GM18505 (cell line): ENCODE data around the gene SLC9A9.
A peak's percentile ranks its signal among the peaks of the same experiment; 100 is the strongest.
"Not testable (repeated sequence)": the region's sequence is repeated elsewhere in the genome, so short reads cannot be mapped to it uniquely, and the experiment has no call there.

Experiments
- ATAC-seq: cut with Tn5 transposase; IDR thresholded peaks from one replicate; pipeline ENCODE4 v1.9.1; 2021; ENCODE audit not compliant: unreplicated experiment
- POLR2A ChIP-seq: IDR thresholded peaks from 4 replicates; pipeline ENCODE4 v1.6.1; 2011; ENCODE audit warnings: borderline replicate concordance; ENCODE audit not compliant: insufficient read depth, insufficient read length; ENCODE audit errors: extremely low read depth

The SLC9A9 gene

DNA sequence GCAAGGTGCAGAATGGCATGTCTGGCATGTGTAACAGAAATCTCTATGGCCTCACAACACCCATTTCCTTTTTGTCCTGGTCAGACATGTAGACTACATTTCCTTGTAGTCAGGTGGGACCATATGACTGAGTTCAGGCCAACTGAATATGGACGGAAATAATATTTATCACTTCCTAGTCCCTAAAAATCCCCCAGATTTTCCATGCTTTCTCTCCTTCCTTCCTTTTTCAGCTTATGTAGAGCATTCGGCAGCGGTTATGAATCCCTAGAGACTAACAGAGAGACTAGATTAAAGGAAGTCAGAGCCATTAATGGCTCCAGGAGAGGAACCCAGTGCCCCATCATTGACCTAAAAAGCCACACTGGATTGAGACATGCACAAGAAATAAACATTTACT, 35.8 kb downstream of the SLC9A9 start:
- TF ChIP-seq POLR2A: no peak
- no peak for ATAC-seq

GRCh38 chr3:143811602-143812001, 36.7 kb downstream of the SLC9A9 start:
- no peak for TF ChIP-seq POLR2A
- ATAC-seq: no peak

- peak; percentile 79 for ATAC-seq
These were observed 37.4 kb downstream of the SLC9A9 start for GRCh38 chr3:143810953-143811265.

GRCh38 chr3:143810166-143810952, 37.9 kb downstream of the SLC9A9 start:
- ATAC-seq: no peak
- no peak for TF ChIP-seq POLR2A

More at GRCh38 chr3:143810953-143811265, 37.4 kb downstream of the SLC9A9 start:
- no peak for TF ChIP-seq POLR2A

GRCh38 chr3:143809121-143809621, 39.1 kb downstream of the SLC9A9 start:
- TF ChIP-seq POLR2A: no peak
- ATAC-seq: no peak

DNA sequence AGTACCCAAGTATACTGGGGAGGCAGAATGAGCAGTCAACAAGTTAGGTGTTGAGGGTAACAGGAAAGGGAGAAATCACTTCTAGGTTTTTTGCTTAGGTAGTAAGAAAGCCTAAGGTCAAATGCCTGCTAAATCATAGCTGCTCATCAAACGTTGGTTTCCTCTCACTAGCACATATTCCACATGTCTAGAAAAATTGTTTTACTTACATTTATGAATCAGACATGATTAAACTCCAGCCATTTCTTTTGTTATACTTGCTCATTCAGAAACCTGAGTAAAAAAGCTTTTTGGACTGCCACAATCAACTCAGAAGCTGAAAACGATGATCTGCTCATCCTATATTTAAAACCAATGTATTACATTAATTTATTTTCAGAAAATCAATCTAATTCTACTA, 40.2 kb downstream of the SLC9A9 start:
- no peak for TF ChIP-seq POLR2A
- no peak for ATAC-seq

GRCh38 chr3:143806038-143806437, 42.2 kb downstream of the SLC9A9 start:
- no peak for ATAC-seq

GRCh38 chr3:143805476-143805875, 42.8 kb downstream of the SLC9A9 start:
- not testable (repeated sequence) for ATAC-seq

More at GRCh38 chr3:143806038-143806437, 42.2 kb downstream of the SLC9A9 start:
- TF ChIP-seq POLR2A: no peak

DNA sequence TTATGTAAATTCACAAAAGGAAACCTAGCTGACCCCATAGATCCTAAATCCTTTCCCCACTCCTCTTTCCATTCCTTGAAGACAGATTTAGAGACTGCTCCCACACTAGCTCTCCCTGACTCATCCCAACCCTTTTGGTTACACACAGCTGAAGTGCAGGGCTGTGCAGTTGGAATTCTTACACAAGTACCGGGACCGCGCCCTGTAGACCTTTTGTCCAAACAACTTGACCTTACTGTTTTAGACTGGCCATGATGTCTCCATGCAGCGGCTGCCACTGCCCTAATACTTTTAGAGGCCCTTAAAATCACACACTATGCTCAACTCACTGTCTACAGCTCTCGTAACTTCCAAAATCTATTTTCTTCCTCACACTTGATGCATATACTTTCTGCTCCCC, 47.2 kb downstream of the SLC9A9 start:
- ATAC-seq: not testable (repeated sequence)

DNA sequence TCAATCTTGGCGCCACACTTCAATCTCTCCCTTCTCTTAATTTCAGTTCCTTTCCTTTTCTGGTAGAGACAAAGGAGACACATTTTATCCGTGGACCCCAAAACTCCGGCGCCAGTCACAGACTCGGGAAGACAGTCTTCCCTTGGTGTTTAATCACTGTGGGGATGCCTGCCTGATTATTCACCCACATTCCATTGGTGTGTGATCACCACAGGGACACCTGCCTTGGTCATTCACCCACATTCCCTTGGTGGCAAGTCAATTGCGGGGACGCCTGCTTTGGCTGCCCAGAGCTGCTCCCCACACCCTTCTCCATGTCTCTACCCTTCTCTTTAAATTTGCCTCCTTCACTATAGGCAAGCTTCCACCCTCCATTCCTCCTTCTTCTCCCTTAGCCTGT, 50.1 kb downstream of the SLC9A9 start:
- not testable (repeated sequence) for ATAC-seq

GRCh38 chr3:143795874-143796273, 52.4 kb downstream of the SLC9A9 start:
- no peak for ATAC-seq
- no peak for TF ChIP-seq POLR2A

- no peak for ATAC-seq
These were observed 53.3 kb downstream of the SLC9A9 start for GRCh38 chr3:143794793-143795462.

GRCh38 chr3:143793971-143794370, 54.3 kb downstream of the SLC9A9 start:
- no peak for TF ChIP-seq POLR2A
- ATAC-seq: no peak

More at GRCh38 chr3:143794793-143795462, 53.3 kb downstream of the SLC9A9 start:
- TF ChIP-seq POLR2A: no peak

DNA sequence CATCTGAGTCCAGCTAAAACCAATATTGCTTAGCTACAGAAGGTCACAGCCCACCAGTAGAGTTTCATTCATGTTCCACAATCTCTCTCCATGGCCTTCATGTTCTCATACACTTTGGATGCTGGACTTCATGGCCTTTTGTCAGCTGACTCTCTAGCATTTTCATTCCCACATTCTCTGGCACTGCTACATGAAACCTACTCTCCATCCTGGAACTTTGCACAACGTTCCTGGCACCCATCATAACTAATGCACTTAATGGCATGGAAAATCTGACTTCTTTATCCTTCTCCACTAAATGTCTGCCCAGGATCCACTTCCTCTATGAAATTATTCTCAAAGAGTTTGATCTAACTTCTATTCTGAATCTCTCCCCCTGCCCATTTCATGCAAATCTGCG, 56.9 kb downstream of the SLC9A9 start:
- no peak for TF ChIP-seq POLR2A
- no peak for ATAC-seq
